IMR-90 (cell line): ENCODE data around the gene LCN2. TPM values are rescaled to one million over a fixed set of nuclear protein-coding genes. Genes with fewer than 3 reads are reported as not detected.

ENCODE experiments used
- ATAC-seq: fragments of 200-7000 bp; cut with Tn5 transposase; 2 replicates; pipeline ENCODE4 v1.9.1; 2020; ENCODE audit warnings: low read depth, mild to moderate bottlenecking, moderate library complexity
- BruUV-seq: library from RNA; stranded (reverse); fragments of 400-500 nt; replicated peaks from 2 replicates; lab custom pipeline; 2021; lab: Mats Ljungman, UMichigan
- CTCF ChIA-PET: fragments of 300-600 bp; formaldehyde crosslinking; extraction: SDS; loops from one replicate; lab custom pipeline; 2021; ENCODE audit warnings: antibody characterized with exemption; lab: Yijun Ruan, JAX
- POLR2A ChIA-PET: fragments of 300-600 bp; sonication (Branson Sonifier 250); formaldehyde crosslinking; loops from one replicate; lab custom pipeline; 2022; ENCODE audit warnings: antibody characterized with exemption; ENCODE audit not compliant: unreplicated experiment; lab: Charles Lee
- DNase-seq: peaks from one replicate; pipeline ENCODE4 v3.0.0; 2013
- H2AFZ ChIP-seq: replicated peaks from 2 replicates; pipeline ENCODE3; 2013; ENCODE audit warnings: low read length, mild to moderate bottlenecking; ENCODE audit not compliant: poor library complexity
- H2AK5ac ChIP-seq: 2 replicates; pipeline ENCODE4 v1.6.1; 2013; ENCODE audit warnings: low read depth, low read length, inconsistent platforms
- H2AK9ac ChIP-seq: replicated peaks from 2 replicates; pipeline ENCODE3; 2013; ENCODE audit warnings: mild to moderate bottlenecking, low read depth, low read length, moderate library complexity; ENCODE audit not compliant: poor library complexity
- H2BK120ac ChIP-seq: 2 replicates; pipeline ENCODE4 v1.6.1; 2013; ENCODE audit warnings: low read depth, low read length, inconsistent platforms
- H2BK15ac ChIP-seq: 3 replicates; pipeline ENCODE4 v1.6.1; 2013; ENCODE audit warnings: low read depth, low read length, inconsistent platforms
- H2BK20ac ChIP-seq: 2 replicates; pipeline ENCODE4 v1.6.1; 2013; ENCODE audit warnings: low read depth, mild to moderate bottlenecking, inconsistent platforms, low read length, moderate library complexity
- H2BK5ac ChIP-seq: 2 replicates; pipeline ENCODE4 v1.6.1; 2013; ENCODE audit warnings: mild to moderate bottlenecking, low read depth, low read length, inconsistent platforms; ENCODE audit not compliant: poor library complexity, severe bottlenecking
- H3K14ac ChIP-seq: replicated peaks from 2 replicates; pipeline ENCODE4 v1.6.1; 2013; ENCODE audit warnings: low read depth, low read length, inconsistent platforms
- H3K18ac ChIP-seq: 2 replicates; pipeline ENCODE4 v1.6.1; 2013; ENCODE audit warnings: low read depth, low read length, control low read depth
- H3K23ac ChIP-seq: 2 replicates; pipeline ENCODE4 v1.6.1; 2013; ENCODE audit warnings: low read depth, low read length, inconsistent platforms
- H3K27ac ChIP-seq: 2 replicates; pipeline ENCODE4 v1.5.1; 2013; ENCODE audit warnings: mild to moderate bottlenecking, control low read depth, low read length; ENCODE audit not compliant: insufficient read depth
- H3K27me3 ChIP-seq: 2 replicates; pipeline ENCODE4 v1.6.1; 2013; ENCODE audit warnings: low read length; ENCODE audit not compliant: control insufficient read depth, insufficient read depth
- H3K36me3 ChIP-seq: 2 replicates; pipeline ENCODE4 v1.6.1; 2013; ENCODE audit warnings: low read length, mixed read lengths; ENCODE audit not compliant: control insufficient read depth, insufficient read depth
- H3K4ac ChIP-seq: 2 replicates; pipeline ENCODE4 v1.6.1; 2013; ENCODE audit warnings: low read depth, low read length, inconsistent platforms
- H3K4me1 ChIP-seq: 2 replicates; pipeline ENCODE4 v1.6.1; 2013; ENCODE audit warnings: low read length, mixed read lengths; ENCODE audit not compliant: control insufficient read depth, insufficient read depth
- H3K4me2 ChIP-seq: 2 replicates; pipeline ENCODE4 v1.6.1; 2013; ENCODE audit warnings: low read depth, mild to moderate bottlenecking, control low read depth, low read length, moderate library complexity
- H3K4me3 ChIP-seq: 2 replicates; pipeline ENCODE4 v1.5.1; 2013; ENCODE audit warnings: low read depth, mild to moderate bottlenecking, control low read depth, low read length, moderate library complexity; ENCODE audit not compliant: insufficient read depth
- H3K56ac ChIP-seq: 2 replicates; pipeline ENCODE4 v1.6.1; 2013; ENCODE audit warnings: low read length, inconsistent platforms; ENCODE audit not compliant: insufficient read depth; ENCODE audit errors: extremely low read depth
- H3K79me1 ChIP-seq, 2 experiments: 2 replicates each; pipeline ENCODE4 v1.6.1; 2013; ENCODE audit warnings: low read length in 2 of 2, inconsistent platforms in 1 of 2, low read depth in 1 of 2
- H3K9ac ChIP-seq: 2 replicates; pipeline ENCODE4 v1.6.1; 2013; ENCODE audit warnings: low read depth, low read length, control low read depth
- H3K9me1 ChIP-seq: 2 replicates; pipeline ENCODE4 v1.6.1; 2013; ENCODE audit warnings: low read length, inconsistent platforms; ENCODE audit not compliant: insufficient read depth
- H3K9me3 ChIP-seq: 2 replicates; pipeline ENCODE4 v1.6.1; 2013; ENCODE audit warnings: low read length; ENCODE audit not compliant: control insufficient read depth, insufficient read depth
- H4K20me1 ChIP-seq: 2 replicates; pipeline ENCODE4 v1.6.1; 2013; ENCODE audit warnings: low read length, inconsistent platforms; ENCODE audit not compliant: insufficient read depth
- H4K5ac ChIP-seq: 2 replicates; pipeline ENCODE4 v1.6.1; 2013; ENCODE audit warnings: mild to moderate bottlenecking, low read depth, low read length, control low read depth
- H4K8ac ChIP-seq, 2 experiments: 2 replicates each; pipeline ENCODE4 v1.6.1; 2013; ENCODE audit warnings: low read depth in 2 of 2, low read length in 2 of 2, control low read depth in 1 of 2, inconsistent platforms in 1 of 2
- H4K91ac ChIP-seq: 2 replicates; pipeline ENCODE4 v1.6.1; 2013; ENCODE audit warnings: low read depth, low read length, inconsistent platforms; ENCODE audit not compliant: insufficient read depth
- FOS ChIP-seq: fragments of 150-350 bp; IDR thresholded peaks from 2 replicates; pipeline ENCODE4 v1.6.1; 2016; ENCODE audit warnings: low read depth, low read length
- NFE2L2 ChIP-seq: fragments of 150-350 bp; IDR thresholded peaks from 2 replicates; pipeline ENCODE4 v1.6.1; 2016; ENCODE audit warnings: low read depth, mild to moderate bottlenecking, low read length
- POLR2A ChIP-seq: IDR thresholded peaks from 2 replicates; pipeline ENCODE4 v1.6.1; 2012; ENCODE audit warnings: mild to moderate bottlenecking, low read depth, low read length
- WGBS, 2 experiments: methylation state at CpG; one replicate each; pipeline versions ENCODE4 v1.1.5 to v1.1.7; 2013; ENCODE audit warnings: missing lambda C conversion rate in 2 of 2; ENCODE audit not compliant: insufficient read length in 1 of 2; ENCODE audit errors: extremely low coverage in 2 of 2; 5-methylcytosine and 5-hydroxymethylcytosine counted together
- dilution Hi-C: fragments of 300-500 bp; cut with HindIII; formaldehyde crosslinking; loops from one replicate; pipeline ENCODE4 v1.14.3; 2018; ENCODE audit warnings: low sequenced_read_pairs; ENCODE audit not compliant: unreplicated experiment
- in situ Hi-C: fragments of 300-500 bp; cut with MboI; formaldehyde crosslinking; loops from 3 replicates; pipeline ENCODE4 v1.14.3; 2019; ENCODE audit warnings: low sequenced_read_pairs, inconsistent platforms, mixed read lengths
- intact Hi-C: fragments of 100-400 bp; cut with micrococcal nuclease; formaldehyde crosslinking; loops from 2 replicates; pipeline ENCODE4 v1.10.0; 2022
- polyA plus RNA-seq, 3 experiments: library from polyadenylated mRNA; depleted of rRNA; stranded (reverse); fragments of >200 nt; gene quantifications; 2 replicates each; pipeline ENCODE4 v1.2.3, GENCODE V29; 2012; ENCODE audit warnings: low replicate concordance in 1 of 3
- total RNA-seq: library from RNA; depleted of rRNA; stranded (reverse); fragments of >200 nt; gene quantifications from 2 replicates; pipeline ENCODE4 v1.2.3, GENCODE V29; 2012; rRNA removed

The LCN2 gene
- total and polyA plus RNA-seq, 2 of the 4 experiments (the other 2 are of a cell fraction), result not detected

DNA sequence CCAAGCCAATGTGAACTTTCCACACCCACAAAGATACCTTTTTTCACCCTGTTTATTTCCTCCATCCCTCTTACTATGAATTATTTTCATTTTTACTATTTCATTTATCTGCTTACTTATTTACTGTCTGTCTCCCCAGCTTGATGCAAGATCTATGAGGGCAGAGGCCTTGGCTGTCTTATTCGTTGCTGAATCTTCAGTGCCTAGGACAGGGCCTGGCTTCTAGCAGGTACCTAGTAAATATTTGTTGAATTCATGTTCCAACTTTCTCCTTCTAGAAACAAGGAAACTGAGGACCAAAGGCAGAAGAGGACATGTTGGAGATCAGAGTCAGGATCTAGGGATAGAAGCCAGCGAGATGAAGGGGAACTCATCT lies 53.4 kb downstream of the LCN2 start:
- CTCF ChIA-PET, result no interaction called here

More for the DNA sequence above, 53.4 kb downstream of the LCN2 start:
- no peak overlapping the region for H3K4ac ChIP-seq
- H2BK20ac ChIP-seq, result no peak overlapping the region
- H3K9me1 ChIP-seq, result peaks cover 3% of the 10 kb centered on the region; the same call in 1 of the 2 replicates
- POLR2A ChIA-PET, result no interaction called here
- no peak overlapping the region for H4K5ac ChIP-seq
- ATAC-seq, result no peak
- H3K27me3 ChIP-seq, result no peaks in the 10 kb centered on the region
- H4K8ac ChIP-seq, result peak overlapping the region in 1 of 2 experiments; percentile 15; a peak in 1 of 4 replicates
- DNase-seq, result no peak
- BruUV-seq, result no TSS peak
- H2BK5ac ChIP-seq, result no peak overlapping the region
- H3K9ac ChIP-seq, result no peak overlapping the region
- no peaks in the 10 kb centered on the region; the same call in 1 of the 2 replicates for H3K4me1 ChIP-seq
- no peak overlapping the region for H2AK9ac ChIP-seq
- no peak overlapping the region for H3K4me3 ChIP-seq
- no peak overlapping the region for H2BK120ac ChIP-seq
- no peak overlapping the region for H4K91ac ChIP-seq
- in situ Hi-C loops (no loop called here), dilution Hi-C loops (no loop called here), intact Hi-C loops (no loop called here)
- H3K18ac ChIP-seq, result no peak overlapping the region
- no peak overlapping the region for H3K27ac ChIP-seq
- H3K9me3 ChIP-seq, result no peaks in the 10 kb centered on the region
- TF ChIP-seq POLR2A, result no peak
- TF ChIP-seq NFE2L2, result no peak
- no peak for TF ChIP-seq FOS
- no peak overlapping the region for H3K23ac ChIP-seq
- WGBS, 2 experiments, result no CpG with 5 or more reads among the region's 2 CpGs
- H2BK15ac ChIP-seq, result no peak overlapping the region
- peak overlapping the region; percentile 67 for H2AFZ ChIP-seq
- H3K56ac ChIP-seq, result no peak overlapping the region
- peaks cover 0 to 4% of the 10 kb centered on the region in 2 experiments; a peak in 1 of 4 replicates for H3K79me1 ChIP-seq
- no peak overlapping the region for H3K14ac ChIP-seq
- no peaks in the 10 kb centered on the region for H3K36me3 ChIP-seq
- no peak overlapping the region for H3K4me2 ChIP-seq
- peaks cover 3% of the 10 kb centered on the region; the same call in 1 of the 2 replicates for H4K20me1 ChIP-seq
- H2AK5ac ChIP-seq, result peak overlapping the region; percentile 56; the same call in 1 of the 2 replicates

Other genes with a start within 250 kb of the LCN2 start
- gene ST6GALNAC6, start 249.8 kb upstream of the LCN2 start, total RNA-seq, result 35.3 and 35.7 TPM in 2 replicates
- gene ST6GALNAC6, start 249.8 kb upstream of the LCN2 start, polyA plus RNA-seq (2012; rRNA removed), result 47.6 and 48.6 TPM in 2 replicates
- 11.9 and 12.5 TPM in 2 replicates for gene ST6GALNAC4, start 232.4 kb upstream of the LCN2 start, total RNA-seq
- 32.9 and 42.2 TPM in 2 replicates for gene ST6GALNAC4, start 232.4 kb upstream of the LCN2 start, polyA plus RNA-seq (2012; rRNA removed)
- gene PIP5KL1, start 218.7 kb upstream of the LCN2 start, total RNA-seq, result 0.28 and 0.36 TPM in 2 replicates
- gene PIP5KL1, start 218.7 kb upstream of the LCN2 start, polyA plus RNA-seq (2012; rRNA removed), result 2.7 and 3.6 TPM in 2 replicates
- 10.8 TPM in 2 replicates for gene DPM2, start 211.6 kb upstream of the LCN2 start, total RNA-seq
- gene DPM2, start 211.6 kb upstream of the LCN2 start, polyA plus RNA-seq (2012; rRNA removed), result 60.6 and 60.9 TPM in 2 replicates
- 1.1 TPM in 2 replicates for gene EEIG1, start 168.5 kb upstream of the LCN2 start, total RNA-seq
- gene EEIG1, start 168.5 kb upstream of the LCN2 start, polyA plus RNA-seq (2012; rRNA removed), result 17.5 and 23.2 TPM in 2 replicates
- 8.3 and 9.7 TPM in 2 replicates for gene NAIF1, start 82.1 kb upstream of the LCN2 start, total RNA-seq
- gene NAIF1, start 82.1 kb upstream of the LCN2 start, polyA plus RNA-seq (2012; rRNA removed), result 10.1 and 10.4 TPM in 2 replicates
- gene SLC25A25, start 81.2 kb upstream of the LCN2 start, total RNA-seq, result 17.9 and 20.3 TPM in 2 replicates
- gene SLC25A25, start 81.2 kb upstream of the LCN2 start, polyA plus RNA-seq (2012; rRNA removed), result 14.0 and 19.1 TPM in 2 replicates
- gene PTGES2, start 21.7 kb upstream of the LCN2 start, total RNA-seq, result 90.3 and 107 TPM in 2 replicates
- gene PTGES2, start 21.7 kb upstream of the LCN2 start, polyA plus RNA-seq (2012; rRNA removed), result 99.2 and 100 TPM in 2 replicates
- 25.1 and 27.5 TPM in 2 replicates for gene BBLN, start 10.8 kb downstream of the LCN2 start, total RNA-seq
- 103 and 146 TPM in 2 replicates for gene BBLN, start 10.8 kb downstream of the LCN2 start, polyA plus RNA-seq (2012; rRNA removed)
- gene CIZ1, start 42.1 kb downstream of the LCN2 start, total RNA-seq, result 13.8 and 20.6 TPM in 2 replicates
- gene CIZ1, start 42.1 kb downstream of the LCN2 start, polyA plus RNA-seq (2012; rRNA removed), result 51.9 and 54.4 TPM in 2 replicates
- gene DNM1, start 53.9 kb downstream of the LCN2 start, total RNA-seq, result 11.4 and 13.6 TPM in 2 replicates
- 17.7 and 19.3 TPM in 2 replicates for gene DNM1, start 53.9 kb downstream of the LCN2 start, polyA plus RNA-seq (2012; rRNA removed)
- gene GOLGA2, start 126.6 kb downstream of the LCN2 start, total RNA-seq, result 118 TPM in 2 replicates
- gene GOLGA2, start 126.6 kb downstream of the LCN2 start, polyA plus RNA-seq (2012; rRNA removed), result 124 and 146 TPM in 2 replicates
- 37.5 and 38.9 TPM in 2 replicates for gene SWI5, start 126.8 kb downstream of the LCN2 start, total RNA-seq
- gene SWI5, start 126.8 kb downstream of the LCN2 start, polyA plus RNA-seq (2012; rRNA removed), result 93.5 and 99.7 TPM in 2 replicates
- gene TRUB2, start 173.0 kb downstream of the LCN2 start, total RNA-seq, result 16.7 and 21.3 TPM in 2 replicates
- gene TRUB2, start 173.0 kb downstream of the LCN2 start, polyA plus RNA-seq (2012; rRNA removed), result 17.4 and 18.0 TPM in 2 replicates
- gene COQ4, start 173.4 kb downstream of the LCN2 start, total RNA-seq, result 20.0 and 20.1 TPM in 2 replicates
- gene COQ4, start 173.4 kb downstream of the LCN2 start, polyA plus RNA-seq (2012; rRNA removed), result 40.7 and 41.4 TPM in 2 replicates
- gene SLC27A4, start 191.1 kb downstream of the LCN2 start, total RNA-seq, result 9.2 and 9.7 TPM in 2 replicates
- 13.7 and 14.8 TPM in 2 replicates for gene SLC27A4, start 191.1 kb downstream of the LCN2 start, polyA plus RNA-seq (2012; rRNA removed)
- gene URM1, start 221.9 kb downstream of the LCN2 start, total RNA-seq, result 20.6 and 33.2 TPM in 2 replicates
- 66.9 and 75.6 TPM in 2 replicates for gene URM1, start 221.9 kb downstream of the LCN2 start, polyA plus RNA-seq (2012; rRNA removed)